ENCODE measurements around the gene DBNDD2.
A peak's percentile ranks its signal among the peaks of the same experiment; 100 is the strongest.

Gene DBNDD2

GRCh38 chr20:45363611-45364492, 44.2 kb upstream of the DBNDD2 start:
- DNase-seq (ENCODE audit: low spot score), result no peak
- in situ Hi-C loops (cut with MboI; ENCODE audit: low sequenced_read_pairs, unreplicated experiment), result loop anchor here (25.0 kb wide), 1 partner anchor 398 kb away; no protein-coding TSS in a partner anchor
- TF ChIP-seq, protein P1, sequence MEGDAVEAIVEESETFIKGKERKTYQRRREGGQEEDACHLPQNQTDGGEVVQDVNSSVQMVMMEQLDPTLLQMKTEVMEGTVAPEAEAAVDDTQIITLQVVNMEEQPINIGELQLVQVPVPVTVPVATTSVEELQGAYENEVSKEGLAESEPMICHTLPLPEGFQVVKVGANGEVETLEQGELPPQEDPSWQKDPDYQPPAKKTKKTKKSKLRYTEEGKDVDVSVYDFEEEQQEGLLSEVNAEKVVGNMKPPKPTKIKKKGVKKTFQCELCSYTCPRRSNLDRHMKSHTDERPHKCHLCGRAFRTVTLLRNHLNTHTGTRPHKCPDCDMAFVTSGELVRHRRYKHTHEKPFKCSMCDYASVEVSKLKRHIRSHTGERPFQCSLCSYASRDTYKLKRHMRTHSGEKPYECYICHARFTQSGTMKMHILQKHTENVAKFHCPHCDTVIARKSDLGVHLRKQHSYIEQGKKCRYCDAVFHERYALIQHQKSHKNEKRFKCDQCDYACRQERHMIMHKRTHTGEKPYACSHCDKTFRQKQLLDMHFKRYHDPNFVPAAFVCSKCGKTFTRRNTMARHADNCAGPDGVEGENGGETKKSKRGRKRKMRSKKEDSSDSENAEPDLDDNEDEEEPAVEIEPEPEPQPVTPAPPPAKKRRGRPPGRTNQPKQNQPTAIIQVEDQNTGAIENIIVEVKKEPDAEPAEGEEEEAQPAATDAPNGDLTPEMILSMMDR (IDR thresholded peaks at IDR 0.05; ENCODE audit: borderline replicate concordance, control extremely low read depth, extremely low read depth, insufficient read depth, missing control alignments), result no peak

DNA sequence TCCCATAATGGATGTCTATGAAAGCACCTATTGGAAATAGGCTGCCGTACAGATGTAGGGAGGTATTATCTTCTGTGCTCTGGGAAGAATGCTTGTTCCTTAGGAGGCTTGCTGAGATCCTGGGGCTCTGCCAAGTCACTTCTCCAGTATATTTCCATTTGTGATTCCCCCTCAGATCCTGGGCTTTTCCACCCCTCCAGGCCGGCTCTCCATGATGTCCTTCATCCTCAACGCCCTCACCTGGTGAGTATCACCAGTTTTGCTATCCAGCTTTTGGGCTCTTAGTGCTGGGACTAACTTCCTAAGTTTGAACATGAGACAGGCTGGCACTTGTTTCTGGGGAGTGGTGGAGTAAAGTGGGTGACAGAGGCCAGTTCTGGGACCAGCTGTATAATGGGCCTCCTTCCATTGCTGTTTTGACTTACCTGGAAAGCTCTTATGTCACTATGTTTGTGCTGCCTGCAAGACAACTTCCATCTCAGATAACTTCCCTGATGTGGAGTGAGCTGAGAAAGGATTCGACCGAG, 42.6 kb upstream of the DBNDD2 start:
- in situ Hi-C loops (cut with MboI; ENCODE audit: low sequenced_read_pairs, unreplicated experiment), result loop anchor here (25.0 kb wide), 1 partner anchor 397 kb away; no protein-coding TSS in a partner anchor
- DNase-seq (ENCODE audit: low spot score), result no peak
- TF ChIP-seq, protein P1 (IDR thresholded peaks at IDR 0.05; ENCODE audit: borderline replicate concordance, control extremely low read depth, extremely low read depth, insufficient read depth, missing control alignments), result no peak

DNA sequence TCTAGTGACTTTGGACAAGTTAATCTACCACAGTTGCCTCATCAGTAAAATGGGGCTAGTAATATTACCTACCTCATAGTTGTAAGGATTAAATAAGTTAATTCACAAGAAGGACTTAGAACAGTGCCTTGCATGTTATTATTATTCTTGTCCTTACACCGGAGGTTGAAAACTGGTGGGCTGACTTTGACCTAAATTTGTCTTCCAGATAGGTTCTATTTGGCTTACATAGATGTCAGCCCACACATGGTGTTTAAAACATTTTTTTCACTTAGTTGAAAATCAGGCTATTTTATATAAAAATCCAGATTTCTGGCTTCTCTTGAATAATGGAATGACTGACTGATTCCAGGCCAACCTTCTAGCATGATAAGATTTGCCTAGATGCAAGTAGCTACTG, 41.9 kb upstream of the DBNDD2 start:
- TF ChIP-seq, protein P1 (IDR thresholded peaks at IDR 0.05; ENCODE audit: borderline replicate concordance, control extremely low read depth, extremely low read depth, insufficient read depth, missing control alignments), result no peak
- DNase-seq (ENCODE audit: low spot score), result no peak
- in situ Hi-C loops (cut with MboI; ENCODE audit: low sequenced_read_pairs, unreplicated experiment), result loop anchor here (25.0 kb wide), 1 partner anchor 396 kb away; no protein-coding TSS in a partner anchor

- in situ Hi-C loops (cut with MboI; ENCODE audit: low sequenced_read_pairs, unreplicated experiment), result loop anchor here (25.0 kb wide), 1 partner anchor 396 kb away; no protein-coding TSS in a partner anchor
- TF ChIP-seq, protein P1 (IDR thresholded peaks at IDR 0.05; ENCODE audit: borderline replicate concordance, control extremely low read depth, extremely low read depth, insufficient read depth, missing control alignments), result no peak
- no peak for DNase-seq (ENCODE audit: low spot score)
These were observed 41.5 kb upstream of the DBNDD2 start for GRCh38 chr20:45366631-45367030.

DNA sequence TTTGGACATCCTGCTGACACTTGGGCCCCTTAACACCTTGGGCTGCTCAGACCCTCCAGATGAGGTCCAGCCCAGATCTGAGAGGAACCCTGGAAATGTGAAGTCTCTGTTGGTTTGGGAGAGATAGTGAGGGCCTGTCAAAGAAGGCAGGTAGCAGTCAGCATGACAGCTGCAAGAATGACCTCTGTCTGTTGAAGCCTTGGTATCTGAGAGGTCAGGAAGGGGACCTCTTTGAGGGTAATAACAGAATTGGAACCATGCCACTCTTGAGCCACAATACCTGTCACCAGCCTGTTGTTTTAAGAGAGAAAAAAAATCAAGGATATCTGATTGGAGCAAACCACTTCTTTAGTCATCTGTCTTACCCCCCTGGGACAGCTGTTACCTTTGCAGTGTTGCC, 41.0 kb upstream of the DBNDD2 start:
- DNase-seq (ENCODE audit: low spot score), result no peak
- in situ Hi-C loops (cut with MboI; ENCODE audit: low sequenced_read_pairs, unreplicated experiment), result loop anchor here (25.0 kb wide), 1 partner anchor 395 kb away; no protein-coding TSS in a partner anchor
- TF ChIP-seq, protein P1 (IDR thresholded peaks at IDR 0.05; ENCODE audit: borderline replicate concordance, control extremely low read depth, extremely low read depth, insufficient read depth, missing control alignments), result no peak

GRCh38 chr20:45368221-45368980, 39.7 kb upstream of the DBNDD2 start:
- TF ChIP-seq, protein P1 (IDR thresholded peaks at IDR 0.05; ENCODE audit: borderline replicate concordance, control extremely low read depth, extremely low read depth, insufficient read depth, missing control alignments), result no peak
- in situ Hi-C loops (cut with MboI; ENCODE audit: low sequenced_read_pairs, unreplicated experiment), result loop anchor here (25.0 kb wide), 1 partner anchor 394 kb away; no protein-coding TSS in a partner anchor
- peak; percentile 86 for DNase-seq (ENCODE audit: low spot score)
